ENCODE measurements around the gene PPP1R1C. TPM values are rescaled to one million over a fixed set of nuclear protein-coding genes. Genes with fewer than 3 reads are reported as not detected.

PPP1R1C gene
- total RNA-seq, 3 donors from 2014 or later (not counting 1 experiment from before 2014, with no cell fraction given): not detected

GRCh38 chr2:181992776-181993175 is 7.1 kb downstream of the PPP1R1C start:
- intact Hi-C loops (cut with micrococcal nuclease): no loop called here
- H3K4me3 ChIP-seq (ENCODE audit: low read length): no peak overlapping the region

DNA sequence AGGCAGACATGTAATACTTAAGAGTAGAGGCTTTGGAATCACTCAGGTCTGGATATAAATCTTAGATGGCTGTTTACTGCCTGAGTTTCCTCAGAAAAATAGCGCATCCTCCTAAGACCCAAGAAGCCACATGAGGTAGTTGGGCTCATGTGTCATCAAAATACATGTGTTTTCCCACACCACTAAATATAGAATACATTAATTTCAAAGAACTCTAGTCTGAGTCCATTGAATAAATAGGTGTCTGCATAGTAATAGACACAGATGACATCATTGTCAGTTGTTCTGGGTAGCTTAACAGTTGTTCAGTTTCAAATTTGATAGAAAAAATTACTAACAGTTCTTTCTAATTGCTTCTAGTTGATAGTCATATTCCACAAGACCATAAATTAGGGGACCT is 9.6 kb downstream of the PPP1R1C start:
- Mint-ChIP-seq H3K4me3 (no peak overlapping the region), H3K27ac (no peak overlapping the region), H3K27me3 (ENCODE audit: low read depth in 2 of 2) (peaks cover 0 to 2% of the 10 kb centered on the region in 2 donors), H3K9me3 (no peaks in the 10 kb centered on the region), H3K4me1 (no peaks in the 10 kb centered on the region), H3K36me3 (no peaks in the 10 kb centered on the region)
- Histone ChIP-seq H3K4me1 (ENCODE audit: control insufficient read depth, insufficient read depth, low read length) (no peaks in the 10 kb centered on the region), H3K4me3 (ENCODE audit: low read length) (no peak overlapping the region), H3K9me3 (ENCODE audit: control insufficient read depth, insufficient read depth, low read length) (no peaks in the 10 kb centered on the region), H3K27ac (ENCODE audit: low read length) (no peak overlapping the region), H3K27me3 (ENCODE audit: control insufficient read depth, insufficient read depth, low read length) (no peaks in the 10 kb centered on the region), H3K36me3 (ENCODE audit: control insufficient read depth, insufficient read depth, low read length) (no peaks in the 10 kb centered on the region)
- WGBS (ENCODE audit: insufficient coverage): 100% methylated on average over 1 of the region's 1 CpG
- ATAC-seq: no peak
- no peak for DNase-seq
- intact Hi-C loops (cut with micrococcal nuclease): no loop called here
- no peak for TF ChIP-seq CTCF (IDR thresholded peaks at IDR 0.05)

More at GRCh38 chr2:181992776-181993175, 7.1 kb downstream of the PPP1R1C start:
- Histone ChIP-seq H3K27me3 (ENCODE audit: control insufficient read depth, insufficient read depth, low read length) (no peaks in the 10 kb centered on the region), H3K36me3 (ENCODE audit: control insufficient read depth, insufficient read depth, low read length) (no peaks in the 10 kb centered on the region), H3K9me3 (ENCODE audit: control insufficient read depth, insufficient read depth, low read length) (no peaks in the 10 kb centered on the region), H3K27ac (ENCODE audit: low read length) (no peak overlapping the region), H3K4me1 (ENCODE audit: control insufficient read depth, insufficient read depth, low read length) (no peaks in the 10 kb centered on the region)
- 58% methylated on average over 2 of the region's 3 CpGs for WGBS (ENCODE audit: insufficient coverage)
- ATAC-seq: no peak
- no peaks in the 10 kb centered on the region for H3K27me3 Mint-ChIP-seq (ENCODE audit: low read depth in 2 of 2)
- no peaks in the 10 kb centered on the region for H3K9me3 Mint-ChIP-seq
- H3K36me3 Mint-ChIP-seq: no peaks in the 10 kb centered on the region
- no peak overlapping the region for H3K4me3 Mint-ChIP-seq
- H3K4me1 Mint-ChIP-seq: no peaks in the 10 kb centered on the region
- TF ChIP-seq CTCF (IDR thresholded peaks at IDR 0.05): no peak
- DNase-seq: no peak
- no peak overlapping the region for H3K27ac Mint-ChIP-seq

DNA sequence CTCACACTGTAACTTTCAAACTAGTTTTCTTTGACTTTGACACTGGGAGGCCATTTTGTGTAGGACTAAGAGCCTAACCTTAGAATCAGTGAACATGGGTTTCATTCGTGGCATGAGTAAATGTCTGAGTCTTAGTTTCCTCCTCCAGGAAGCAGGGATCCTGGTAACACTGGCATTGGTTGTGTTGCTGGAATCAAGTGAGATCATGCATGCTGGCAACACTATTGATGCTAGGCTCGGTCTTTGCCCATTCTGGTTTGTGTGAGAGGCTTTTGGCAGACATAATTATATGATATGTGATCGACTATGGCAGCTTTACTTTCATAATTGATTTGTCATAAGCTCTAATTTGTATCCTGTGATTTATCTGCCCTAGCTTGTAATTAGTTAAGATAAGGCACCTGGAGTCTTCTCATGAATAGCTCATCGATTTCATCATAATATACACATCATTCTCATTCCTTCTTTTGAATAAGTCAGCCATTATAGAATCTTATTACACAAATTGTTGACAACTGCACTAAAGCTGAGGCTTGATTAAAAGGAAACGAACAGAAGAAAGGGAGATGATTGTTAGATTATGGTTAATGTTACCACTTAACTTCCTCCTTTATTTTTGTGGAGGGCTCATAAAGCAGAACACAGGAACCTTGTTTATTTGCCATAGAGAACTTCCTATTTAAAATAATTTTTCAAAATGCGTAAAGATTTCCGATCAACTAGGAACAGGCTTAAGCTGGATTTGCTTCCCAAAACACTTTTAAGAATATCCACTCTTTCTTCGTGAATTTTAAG is 12.6 kb downstream of the PPP1R1C start:
- TF ChIP-seq CTCF (IDR thresholded peaks at IDR 0.05): no peak
- intact Hi-C loops (cut with micrococcal nuclease): no loop called here
- Histone ChIP-seq H3K27ac (ENCODE audit: low read length) (no peak overlapping the region), H3K4me3 (ENCODE audit: low read length) (no peak overlapping the region), H3K27me3 (ENCODE audit: control insufficient read depth, insufficient read depth, low read length) (no peaks in the 10 kb centered on the region), H3K36me3 (ENCODE audit: control insufficient read depth, insufficient read depth, low read length) (no peaks in the 10 kb centered on the region), H3K4me1 (ENCODE audit: control insufficient read depth, insufficient read depth, low read length) (no peaks in the 10 kb centered on the region), H3K9me3 (ENCODE audit: control insufficient read depth, insufficient read depth, low read length) (no peaks in the 10 kb centered on the region)
- Mint-ChIP-seq H3K4me1 (no peaks in the 10 kb centered on the region), H3K27me3 (ENCODE audit: low read depth in 2 of 2) (peaks cover 0 to 2% of the 10 kb centered on the region in 2 donors), H3K4me3 (no peak overlapping the region), H3K36me3 (no peaks in the 10 kb centered on the region), H3K27ac (no peak overlapping the region), H3K9me3 (no peaks in the 10 kb centered on the region)
- no peak for ATAC-seq
- DNase-seq: no peak
- 57% methylated on average over 6 of the region's 8 CpGs for WGBS (ENCODE audit: insufficient coverage)

Measured in natural killer cell (primary cell).